HCT116 (cell line): ENCODE results near the gene TPH2. TPM values are rescaled to one million over a fixed set of nuclear protein-coding genes. Genes with fewer than 3 reads are reported as not detected.

Experiments
- ATAC-seq: fragments of 200-7000 bp; cut with Tn5 transposase; 2 replicates; pipeline ENCODE4 v1.9.1; 2020; ENCODE audit warnings: mild to moderate bottlenecking, moderate library complexity
- BruUV-seq: library from RNA; stranded (reverse); fragments of 400-500 nt; replicated peaks from 2 replicates; lab custom pipeline; 2021; lab: Mats Ljungman, UMichigan
- CTCF ChIA-PET: fragments of 300-600 bp; sonication (Branson Sonifier 250); formaldehyde crosslinking; loops from one replicate; lab custom pipeline; 2021; ENCODE audit warnings: antibody characterized with exemption; lab: Charles Lee
- POLR2A ChIA-PET: fragments of 300-600, 350-600 bp; sonication (Branson Sonifier 250); formaldehyde crosslinking; loops from one replicate; lab custom pipeline; 2021; ENCODE audit warnings: antibody characterized with exemption; lab: Charles Lee
- RAD21 ChIA-PET, 2 experiments: fragments of 300-600 bp; sonication (Branson Sonifier 250); formaldehyde crosslinking; loops; one replicate each; lab custom pipeline; 2023; ENCODE audit warnings: low total read pairs in 2 of 2; ENCODE audit not compliant: uncharacterized antibody in 2 of 2, unreplicated experiment in 2 of 2, low non-redundant PET in 1 of 2; lab: Charles Lee
- DNase-seq: peaks from one replicate; pipeline ENCODE4 v3.0.0-alpha.2; 2010; ENCODE audit warnings: low read depth, low spot score
- H2AFZ ChIP-seq: fragments of 200-600 bp; shearing (Covaris generic), sonication (generic); 2 replicates; pipeline ENCODE4 v1.6.1; 2017; ENCODE audit warnings: low read depth, mixed run types, mixed read lengths, antibody characterized with exemption, low read length; ENCODE audit not compliant: poor library complexity, severe bottlenecking
- H3K27ac ChIP-seq: 2 replicates; pipeline ENCODE4 v1.5.1; 2012; ENCODE audit warnings: low read depth, low read length
- H3K27me3 ChIP-seq: fragments of 200-600 bp; sonication (generic); 2 replicates; pipeline ENCODE4 v1.6.1; 2016; ENCODE audit warnings: mixed run types, low read length, mixed read lengths; ENCODE audit not compliant: insufficient read depth
- H3K36me3 ChIP-seq, 2 experiments: fragments of 200-500 bp in 1 of 2; fragments of 200-600 bp in 1 of 2; sonication (Bioruptor generic) in 1 of 2; sonication (generic) in 1 of 2; 2 replicates each; pipeline versions ENCODE4 v1.5.1 to v1.6.1; 2014 to 2016; ENCODE audit warnings: low read length in 2 of 2, inconsistent platforms in 1 of 2, mixed read lengths in 1 of 2, mixed run types in 1 of 2; ENCODE audit not compliant: insufficient read depth in 2 of 2, control insufficient read depth in 1 of 2
- H3K4me1 ChIP-seq, 2 experiments: fragments of 200-600 bp in 1 of 2; sonication (generic) in 1 of 2; 2 replicates each; pipeline versions ENCODE4 v1.5.1 to v1.6.1; 2012 to 2017; ENCODE audit warnings: low read length in 2 of 2, inconsistent platforms in 1 of 2, mild to moderate bottlenecking in 1 of 2, mixed read lengths in 1 of 2, mixed run types in 1 of 2, moderate library complexity in 1 of 2; ENCODE audit not compliant: insufficient read depth in 2 of 2, control insufficient read depth in 1 of 2
- H3K4me2 ChIP-seq: fragments of 200-600 bp; sonication (generic); 2 replicates; pipeline ENCODE4 v1.6.1; 2017; ENCODE audit warnings: mixed run types, low read length, mixed read lengths
- H3K4me3 ChIP-seq, 2 experiments: fragments of 200-600 bp in 1 of 2; sonication (generic) in 1 of 2; replicated peaks in 1 of 2; 2 replicates each; pipeline ENCODE4 v1.5.1; 2011 to 2016; ENCODE audit warnings: low read length in 2 of 2, control low read depth in 1 of 2, low read depth in 1 of 2, mild to moderate bottlenecking in 1 of 2, mixed read lengths in 1 of 2, mixed run types in 1 of 2
- H3K79me2 ChIP-seq: fragments of 200-600 bp; sonication (generic); 2 replicates; pipeline ENCODE4 v1.6.1; 2017; ENCODE audit warnings: mild to moderate bottlenecking, mixed run types, low read length, moderate library complexity, mixed read lengths; ENCODE audit not compliant: insufficient read depth
- H3K9ac ChIP-seq: fragments of 200-600 bp; sonication (generic); 2 replicates; pipeline ENCODE4 v1.6.1; 2016; ENCODE audit warnings: low read length, mixed read lengths
- H3K9me2 ChIP-seq: fragments of 200-600 bp; sonication (generic), shearing (Covaris generic); 2 replicates; pipeline ENCODE4 v1.6.1; 2017; ENCODE audit warnings: mixed run types, mild to moderate bottlenecking, moderate library complexity; ENCODE audit not compliant: insufficient read depth
- H3K9me3 ChIP-seq, 2 experiments: fragments of 200-500 bp in 1 of 2; fragments of 200-600 bp in 1 of 2; sonication (Bioruptor generic) in 1 of 2; sonication (generic) in 1 of 2; 2 replicates each; pipeline ENCODE4 v1.6.1; 2014 to 2017; ENCODE audit warnings: low read length in 2 of 2, mixed read lengths in 2 of 2, inconsistent platforms in 1 of 2, low read depth in 1 of 2, mild to moderate bottlenecking in 1 of 2, mixed run types in 1 of 2, moderate library complexity in 1 of 2; ENCODE audit not compliant: control insufficient read depth in 1 of 2, insufficient read depth in 1 of 2
- H4K20me1 ChIP-seq: fragments of 200-600 bp; sonication (generic), shearing (Covaris generic); 2 replicates; pipeline ENCODE4 v1.6.1; 2017; ENCODE audit warnings: mixed run types, mild to moderate bottlenecking, moderate library complexity; ENCODE audit not compliant: insufficient read depth
- ATF3 ChIP-seq: IDR thresholded peaks from 2 replicates; pipeline ENCODE4 v1.6.1; 2012
- CBX3 ChIP-seq: IDR thresholded peaks from 2 replicates; pipeline ENCODE4 v1.6.1; 2012; ENCODE audit warnings: low read depth
- EGR1 ChIP-seq: IDR thresholded peaks from 2 replicates; pipeline ENCODE4 v1.6.1; 2012; ENCODE audit warnings: low read depth
- ELF1 ChIP-seq: IDR thresholded peaks from 2 replicates; pipeline ENCODE4 v1.6.1; 2012; ENCODE audit warnings: low read depth, borderline replicate concordance
- EZH2 ChIP-seq: fragments of 200-600 bp; sonication (generic); IDR thresholded peaks from 2 replicates; pipeline ENCODE4 v1.6.1; 2017; ENCODE audit warnings: antibody characterized with exemption, mixed run types
- EZH2phosphoT487 ChIP-seq: fragments of 200-600 bp; IDR thresholded peaks from 2 replicates; pipeline ENCODE4 v1.6.1; 2018; ENCODE audit warnings: antibody characterized with exemption, borderline replicate concordance
- FOSL1 ChIP-seq: IDR thresholded peaks from 2 replicates; pipeline ENCODE4 v1.6.1; 2012; ENCODE audit warnings: low read depth
- MAX ChIP-seq: IDR thresholded peaks from 2 replicates; pipeline ENCODE4 v1.6.1; 2012
- POLR2A ChIP-seq: IDR thresholded peaks from 2 replicates; pipeline ENCODE4 v1.7.0; 2011; ENCODE audit warnings: borderline replicate concordance; ENCODE audit not compliant: insufficient read depth, insufficient read length; ENCODE audit errors: extremely low read depth
- POLR2AphosphoS5 ChIP-seq: IDR thresholded peaks from 2 replicates; pipeline ENCODE4 v1.6.1; 2011; ENCODE audit warnings: mild to moderate bottlenecking, low read depth, low read length, moderate library complexity
- RAD21 ChIP-seq: IDR thresholded peaks from 2 replicates; pipeline ENCODE4 v1.6.1; 2012; ENCODE audit warnings: low read depth, mild to moderate bottlenecking
- REST ChIP-seq: IDR thresholded peaks from 2 replicates; pipeline ENCODE4 v1.6.1; 2012; ENCODE audit warnings: low read depth
- SP1 ChIP-seq: IDR thresholded peaks from 2 replicates; pipeline ENCODE4 v1.6.1; 2012; ENCODE audit warnings: low read depth
- SRF ChIP-seq: IDR thresholded peaks from 2 replicates; pipeline ENCODE4 v1.6.1; 2012; ENCODE audit warnings: low read depth
- TCF7L2 ChIP-seq: IDR thresholded peaks from 2 replicates; pipeline ENCODE4 v1.7.0; 2011; ENCODE audit warnings: borderline replicate concordance, inconsistent platforms; ENCODE audit not compliant: insufficient read depth, insufficient read length; ENCODE audit errors: extremely low read depth
- ZNF274 ChIP-seq: fragments of 200-500 bp; sonication (Bioruptor generic); IDR thresholded peaks from 2 replicates; pipeline ENCODE4 v1.6.1; 2014; ENCODE audit warnings: mild to moderate bottlenecking, low read depth, low read length, inconsistent platforms
- intact Hi-C: fragments of 100-400 bp; cut with micrococcal nuclease; formaldehyde crosslinking; loops from 2 replicates; pipeline ENCODE4 v1.10.0; 2022
- total RNA-seq: library from RNA; stranded (reverse); gene quantifications from one replicate; pipeline ENCODE4 v1.2.1, GENCODE V29; 2021; ENCODE audit not compliant: unreplicated experiment

Gene TPH2
- total RNA-seq, 1 experiment from 2014 or later, result not detected

GRCh38 chr12:71955970-71956369 lies 17.3 kb downstream of the TPH2 start:
- no peaks in the 10 kb centered on the region for H3K36me3 ChIP-seq
- POLR2A ChIA-PET, result no interaction called here
- H3K4me1 ChIP-seq, result no peaks in the 10 kb centered on the region
- H3K9me3 ChIP-seq, result no peaks in the 10 kb centered on the region
- H3K79me2 ChIP-seq, result no peaks in the 10 kb centered on the region
- H3K4me2 ChIP-seq, result no peak overlapping the region
- TF ChIP-seq EZH2, result no peak
- no peak for TF ChIP-seq EGR1
- TF ChIP-seq ELF1, result no peak
- TF ChIP-seq SRF, result no peak
- TF ChIP-seq SP1, result no peak
- TF ChIP-seq CBX3, result no peak
- no peak for TF ChIP-seq FOSL1
- TF ChIP-seq ATF3, result no peak
- no peak for TF ChIP-seq TCF7L2
- no peak for TF ChIP-seq POLR2A
- TF ChIP-seq RAD21, result no peak
- ATAC-seq (no peak), DNase-seq (no peak)
- RAD21 ChIA-PET, result no interaction called here
- intact Hi-C loops, result no loop called here
- H3K4me3 ChIP-seq, result no peak overlapping the region
- H3K27me3 ChIP-seq, result 0 out of 2 replicates have a peak, but pooled peaks cover 7% of the 10 kb centered on the region
- no peak overlapping the region for H3K27ac ChIP-seq
- no peak overlapping the region for H2AFZ ChIP-seq
- BruUV-seq, result no TSS peak
- H3K9me2 ChIP-seq, result no peaks in the 10 kb centered on the region
- CTCF ChIA-PET, result no interaction called here
- no peaks in the 10 kb centered on the region for H4K20me1 ChIP-seq
- H3K9ac ChIP-seq, result no peak overlapping the region

GRCh38 chr12:71958056-71958455 lies 19.4 kb downstream of the TPH2 start:
- no peaks in the 10 kb centered on the region for H3K9me3 ChIP-seq
- H3K9me2 ChIP-seq, result no peaks in the 10 kb centered on the region
- no peaks in the 10 kb centered on the region for H4K20me1 ChIP-seq
- ChIA-PET RAD21 (no interaction called here), CTCF (no interaction called here), POLR2A (no interaction called here)
- no peak overlapping the region for H3K4me3 ChIP-seq
- TF ChIP-seq RAD21, result no peak
- TF ChIP-seq CBX3, result no peak
- TF ChIP-seq POLR2AphosphoS5, result no peak
- TF ChIP-seq FOSL1, result no peak
- TF ChIP-seq SRF, result no peak
- TF ChIP-seq EGR1, result no peak
- no peak for TF ChIP-seq MAX
- TF ChIP-seq ATF3, result no peak
- TF ChIP-seq ZNF274, result no peak
- TF ChIP-seq EZH2phosphoT487, result no peak
- no peak for TF ChIP-seq REST
- TF ChIP-seq POLR2A, result no peak
- no peak for TF ChIP-seq SP1
- 0 out of 2 replicates have a peak, but pooled peaks cover 7% of the 10 kb centered on the region for H3K27me3 ChIP-seq
- no peaks in the 10 kb centered on the region for H3K4me1 ChIP-seq
- no peak overlapping the region for H3K27ac ChIP-seq
- ATAC-seq, result no peak
- H2AFZ ChIP-seq, result no peak overlapping the region
- H3K4me2 ChIP-seq, result no peak overlapping the region
- no TSS peak for BruUV-seq
- H3K79me2 ChIP-seq, result no peaks in the 10 kb centered on the region
- intact Hi-C loops, result no loop called here
- DNase-seq, result no peak
- no peaks in the 10 kb centered on the region for H3K36me3 ChIP-seq
- H3K9ac ChIP-seq, result no peak overlapping the region
